GM23338 (cell line): ENCODE measurements around the gene MAST4.

Experiments
- ETS1 ChIP-seq: IDR thresholded peaks from 2 replicates; pipeline ENCODE4 v1.6.1; 2016; ENCODE audit warnings: antibody characterized with exemption
- EZH2 ChIP-seq: fragments of 200-600 bp; sonication (generic); IDR thresholded peaks from one replicate; pipeline ENCODE4 v1.8.0; 2017; ENCODE audit warnings: antibody characterized with exemption, mild to moderate bottlenecking, low read depth; ENCODE audit not compliant: unreplicated experiment
- EZH2phosphoT487 ChIP-seq: fragments of 200-600 bp; sonication (generic); IDR thresholded peaks from one replicate; pipeline ENCODE4 v1.8.1; 2018; ENCODE audit warnings: antibody characterized with exemption; ENCODE audit not compliant: unreplicated experiment
- JUNB ChIP-seq: IDR thresholded peaks from one replicate; pipeline ENCODE4 v1.6.1; 2016; ENCODE audit warnings: antibody characterized with exemption; ENCODE audit not compliant: unreplicated experiment
- POLR2AphosphoS5 ChIP-seq: IDR thresholded peaks from 2 replicates; pipeline ENCODE4 v1.6.1; 2016; ENCODE audit warnings: antibody characterized with exemption, low read depth
- TF ChIP-seq, protein P1 (sequence below), 2 experiments: fragments of 200-600 bp in 1 of 2; sonication (generic) in 1 of 2; conservative IDR thresholded peaks; 2 replicates each; pipeline versions ENCODE4 v1.5.1 to v1.6.1; 2016 to 2017; ENCODE audit warnings: antibody characterized with exemption in 2 of 2, low read depth in 2 of 2, mild to moderate bottlenecking in 2 of 2, moderate library complexity in 1 of 2
- TF ChIP-seq, protein P2 (sequence below): IDR thresholded peaks from one replicate; pipeline ENCODE4 v1.6.1; 2018; ENCODE audit warnings: antibody characterized with exemption; ENCODE audit not compliant: unreplicated experiment

GRCh38 chr5:67196537-67197059 is 600.4 kb downstream of the MAST4 start, which contains the start of gene CD180:
- TF ChIP-seq EZH2, result no peak
- TF ChIP-seq POLR2AphosphoS5, result no peak
- TF ChIP-seq, protein P1, sequence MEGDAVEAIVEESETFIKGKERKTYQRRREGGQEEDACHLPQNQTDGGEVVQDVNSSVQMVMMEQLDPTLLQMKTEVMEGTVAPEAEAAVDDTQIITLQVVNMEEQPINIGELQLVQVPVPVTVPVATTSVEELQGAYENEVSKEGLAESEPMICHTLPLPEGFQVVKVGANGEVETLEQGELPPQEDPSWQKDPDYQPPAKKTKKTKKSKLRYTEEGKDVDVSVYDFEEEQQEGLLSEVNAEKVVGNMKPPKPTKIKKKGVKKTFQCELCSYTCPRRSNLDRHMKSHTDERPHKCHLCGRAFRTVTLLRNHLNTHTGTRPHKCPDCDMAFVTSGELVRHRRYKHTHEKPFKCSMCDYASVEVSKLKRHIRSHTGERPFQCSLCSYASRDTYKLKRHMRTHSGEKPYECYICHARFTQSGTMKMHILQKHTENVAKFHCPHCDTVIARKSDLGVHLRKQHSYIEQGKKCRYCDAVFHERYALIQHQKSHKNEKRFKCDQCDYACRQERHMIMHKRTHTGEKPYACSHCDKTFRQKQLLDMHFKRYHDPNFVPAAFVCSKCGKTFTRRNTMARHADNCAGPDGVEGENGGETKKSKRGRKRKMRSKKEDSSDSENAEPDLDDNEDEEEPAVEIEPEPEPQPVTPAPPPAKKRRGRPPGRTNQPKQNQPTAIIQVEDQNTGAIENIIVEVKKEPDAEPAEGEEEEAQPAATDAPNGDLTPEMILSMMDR (conservative IDR thresholded peaks at IDR 0.05; ENCODE audit: low read depth in 2 of 2), result no peak
- TF ChIP-seq, protein P2, sequence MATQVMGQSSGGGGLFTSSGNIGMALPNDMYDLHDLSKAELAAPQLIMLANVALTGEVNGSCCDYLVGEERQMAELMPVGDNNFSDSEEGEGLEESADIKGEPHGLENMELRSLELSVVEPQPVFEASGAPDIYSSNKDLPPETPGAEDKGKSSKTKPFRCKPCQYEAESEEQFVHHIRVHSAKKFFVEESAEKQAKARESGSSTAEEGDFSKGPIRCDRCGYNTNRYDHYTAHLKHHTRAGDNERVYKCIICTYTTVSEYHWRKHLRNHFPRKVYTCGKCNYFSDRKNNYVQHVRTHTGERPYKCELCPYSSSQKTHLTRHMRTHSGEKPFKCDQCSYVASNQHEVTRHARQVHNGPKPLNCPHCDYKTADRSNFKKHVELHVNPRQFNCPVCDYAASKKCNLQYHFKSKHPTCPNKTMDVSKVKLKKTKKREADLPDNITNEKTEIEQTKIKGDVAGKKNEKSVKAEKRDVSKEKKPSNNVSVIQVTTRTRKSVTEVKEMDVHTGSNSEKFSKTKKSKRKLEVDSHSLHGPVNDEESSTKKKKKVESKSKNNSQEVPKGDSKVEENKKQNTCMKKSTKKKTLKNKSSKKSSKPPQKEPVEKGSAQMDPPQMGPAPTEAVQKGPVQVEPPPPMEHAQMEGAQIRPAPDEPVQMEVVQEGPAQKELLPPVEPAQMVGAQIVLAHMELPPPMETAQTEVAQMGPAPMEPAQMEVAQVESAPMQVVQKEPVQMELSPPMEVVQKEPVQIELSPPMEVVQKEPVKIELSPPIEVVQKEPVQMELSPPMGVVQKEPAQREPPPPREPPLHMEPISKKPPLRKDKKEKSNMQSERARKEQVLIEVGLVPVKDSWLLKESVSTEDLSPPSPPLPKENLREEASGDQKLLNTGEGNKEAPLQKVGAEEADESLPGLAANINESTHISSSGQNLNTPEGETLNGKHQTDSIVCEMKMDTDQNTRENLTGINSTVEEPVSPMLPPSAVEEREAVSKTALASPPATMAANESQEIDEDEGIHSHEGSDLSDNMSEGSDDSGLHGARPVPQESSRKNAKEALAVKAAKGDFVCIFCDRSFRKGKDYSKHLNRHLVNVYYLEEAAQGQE, result no peak
- no peak for TF ChIP-seq EZH2phosphoT487
- no peak for TF ChIP-seq ETS1
- TF ChIP-seq JUNB, result no peak
